ENCODE data around the gene SETD2.

The SETD2 gene

DNA sequence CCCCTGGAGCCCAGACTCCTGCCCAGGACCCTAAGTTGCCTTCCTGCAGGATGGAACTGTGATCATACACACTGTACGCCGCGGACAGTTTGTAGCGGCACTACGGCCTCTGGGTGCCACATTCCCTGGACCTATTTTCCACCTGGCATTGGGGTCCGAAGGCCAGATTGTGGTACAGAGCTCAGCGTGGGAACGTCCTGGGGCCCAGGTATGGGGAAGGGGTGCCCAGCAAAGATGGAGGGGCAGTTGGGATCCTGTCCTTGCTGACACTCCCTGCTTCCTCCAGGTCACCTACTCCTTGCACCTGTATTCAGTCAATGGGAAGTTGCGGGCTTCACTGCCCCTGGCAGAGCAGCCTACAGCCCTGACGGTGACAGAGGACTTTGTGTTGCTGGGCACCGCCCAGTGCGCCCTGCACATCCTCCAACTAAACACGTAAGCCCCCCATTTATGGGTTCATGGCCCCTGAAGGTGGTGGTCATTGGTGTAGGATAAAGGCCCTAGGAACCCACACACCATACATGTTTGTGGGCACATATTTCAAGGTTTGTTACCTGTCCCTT lies 155.6 kb downstream of the SETD2 start:
- Histone ChIP-seq H3K4me3 (ENCODE audit: low read depth in 1 of 5, low read length in 5 of 5) (no peak overlapping the region), H3K27ac (ENCODE audit: low read depth, low read length) (no peak overlapping the region), H3K9ac (ENCODE audit: low read length in 5 of 5) (no peak overlapping the region), H3K9me3 (ENCODE audit: control insufficient read depth in 5 of 5, low read length in 5 of 5) (no peaks in the 10 kb centered on the region), H3K36me3 (ENCODE audit: control insufficient read depth in 5 of 5, insufficient read depth in 5 of 5, low read length in 5 of 5) (peaks cover 0 to 62% (median 45%) of the 10 kb centered on the region in 5 donors), H3K4me1 (ENCODE audit: control insufficient read depth in 5 of 5, insufficient read depth in 5 of 5, low read length in 5 of 5) (peaks cover 0 to 11% (median 9%) of the 10 kb centered on the region in 5 donors), H3K27me3 (ENCODE audit: control insufficient read depth in 5 of 5, insufficient read depth in 4 of 5, low read length in 5 of 5) (no peaks in the 10 kb centered on the region)

DNA sequence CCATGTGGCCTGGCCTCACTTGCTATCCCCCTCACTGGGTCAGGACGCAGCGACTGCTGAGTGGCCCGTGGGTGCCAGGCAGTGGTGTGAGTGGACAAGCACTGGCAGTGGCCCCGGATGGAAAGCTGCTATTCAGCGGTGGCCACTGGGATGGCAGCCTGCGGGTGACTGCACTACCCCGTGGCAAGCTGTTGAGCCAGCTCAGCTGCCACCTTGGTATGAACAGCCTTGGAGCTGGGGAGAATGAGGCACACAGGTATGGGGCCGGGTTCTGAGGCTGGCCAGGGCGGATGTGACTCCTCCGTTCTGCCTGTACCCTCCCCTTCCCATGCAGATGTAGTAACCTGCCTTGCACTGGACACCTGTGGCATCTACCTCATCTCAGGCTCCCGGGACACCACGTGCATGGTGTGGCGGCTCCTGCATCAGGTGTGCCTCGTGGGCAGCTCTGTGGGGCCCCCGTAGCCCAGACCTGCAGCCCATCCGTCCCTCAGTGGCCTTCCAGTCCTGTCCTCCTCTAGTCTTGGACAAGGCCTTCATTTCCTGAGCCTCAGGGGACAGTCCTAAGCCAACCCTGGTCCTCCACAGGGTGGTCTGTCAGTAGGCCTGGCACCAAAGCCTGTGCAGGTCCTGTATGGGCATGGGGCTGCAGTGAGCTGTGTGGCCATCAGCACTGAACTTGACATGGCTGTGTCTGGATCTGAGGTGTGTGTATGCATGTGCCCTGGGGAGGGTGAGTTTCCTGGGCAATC lies 156.3 kb downstream of the SETD2 start:
- H3K27ac ChIP-seq (ENCODE audit: low read depth, low read length): no peak overlapping the region
- H3K36me3 ChIP-seq (ENCODE audit: control insufficient read depth in 5 of 5, insufficient read depth in 5 of 5, low read length in 5 of 5): peaks cover 0 to 62% (median 48%) of the 10 kb centered on the region in 5 donors
- peaks cover 0 to 11% (median 9%) of the 10 kb centered on the region in 5 donors for H3K4me1 ChIP-seq (ENCODE audit: control insufficient read depth in 5 of 5, insufficient read depth in 5 of 5, low read length in 5 of 5)
- H3K9me3 ChIP-seq (ENCODE audit: control insufficient read depth in 5 of 5, low read length in 5 of 5): no peaks in the 10 kb centered on the region
- no peak overlapping the region for H3K9ac ChIP-seq (ENCODE audit: low read length in 5 of 5)
- no peaks in the 10 kb centered on the region for H3K27me3 ChIP-seq (ENCODE audit: control insufficient read depth in 5 of 5, insufficient read depth in 4 of 5, low read length in 5 of 5)
- no peak overlapping the region for H3K4me3 ChIP-seq (ENCODE audit: low read depth in 1 of 5, low read length in 5 of 5)

DNA sequence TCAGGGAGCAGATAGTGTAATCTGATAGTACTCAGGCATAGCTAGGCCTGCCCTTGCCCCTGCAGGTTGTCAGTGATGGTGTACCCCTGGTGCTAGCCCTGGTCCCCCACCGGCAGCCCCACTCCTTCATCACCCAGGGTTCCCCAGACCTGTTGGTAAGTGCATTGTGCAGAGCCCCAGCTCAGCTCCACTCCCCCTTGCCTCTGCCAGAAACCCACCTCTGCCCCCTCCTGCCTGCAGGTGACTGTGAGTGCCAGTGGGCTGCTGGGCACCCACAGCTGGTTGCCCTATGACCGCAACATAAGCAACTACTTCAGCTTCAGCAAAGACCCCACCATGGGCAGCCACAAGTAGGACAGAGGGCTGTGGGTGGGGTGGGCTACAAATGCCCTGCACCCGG lies 156.9 kb downstream of the SETD2 start:
- Histone ChIP-seq H3K27me3 (ENCODE audit: control insufficient read depth in 5 of 5, insufficient read depth in 4 of 5, low read length in 5 of 5) (no peaks in the 10 kb centered on the region), H3K36me3 (ENCODE audit: control insufficient read depth in 5 of 5, insufficient read depth in 5 of 5, low read length in 5 of 5) (peaks cover 0 to 64% (median 52%) of the 10 kb centered on the region in 5 donors), H3K9me3 (ENCODE audit: control insufficient read depth in 5 of 5, low read length in 5 of 5) (no peaks in the 10 kb centered on the region), H3K4me3 (ENCODE audit: low read depth in 1 of 5, low read length in 5 of 5) (no peak overlapping the region), H3K9ac (ENCODE audit: low read length in 5 of 5) (no peak overlapping the region), H3K4me1 (ENCODE audit: control insufficient read depth in 5 of 5, insufficient read depth in 5 of 5, low read length in 5 of 5) (peaks cover 0 to 11% (median 9%) of the 10 kb centered on the region in 5 donors), H3K27ac (ENCODE audit: low read depth, low read length) (no peak overlapping the region)

DNA sequence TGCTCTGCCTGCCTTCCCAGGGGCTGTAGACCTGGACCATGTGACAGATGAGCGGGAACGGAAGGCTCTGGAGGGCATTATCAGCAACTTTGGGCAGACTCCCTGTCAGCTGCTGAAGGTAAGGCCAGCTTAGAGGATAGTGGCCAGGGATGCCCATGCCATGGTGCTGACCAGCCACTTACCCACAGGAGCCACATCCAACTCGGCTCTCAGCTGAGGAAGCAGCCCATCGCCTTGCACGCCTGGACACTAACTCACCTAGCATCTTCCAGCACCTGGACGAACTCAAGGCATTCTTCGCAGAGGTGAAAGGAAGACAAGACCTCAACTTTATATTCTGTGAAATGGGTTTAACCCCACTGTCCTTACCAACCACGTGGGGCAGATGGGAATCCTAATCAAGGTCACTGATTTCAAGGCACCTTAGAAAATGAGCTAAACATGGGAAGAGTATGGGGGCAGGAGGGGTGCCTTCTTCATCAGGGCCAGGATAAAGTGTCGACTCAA lies 157.7 kb downstream of the SETD2 start:
- H3K4me1 ChIP-seq (ENCODE audit: control insufficient read depth in 5 of 5, insufficient read depth in 5 of 5, low read length in 5 of 5): peaks cover 0 to 11% (median 9%) of the 10 kb centered on the region in 5 donors
- H3K9ac ChIP-seq (ENCODE audit: low read length in 5 of 5): no peak overlapping the region
- H3K27me3 ChIP-seq (ENCODE audit: control insufficient read depth in 5 of 5, insufficient read depth in 4 of 5, low read length in 5 of 5): no peaks in the 10 kb centered on the region
- no peaks in the 10 kb centered on the region for H3K9me3 ChIP-seq (ENCODE audit: control insufficient read depth in 5 of 5, low read length in 5 of 5)
- no peak overlapping the region for H3K27ac ChIP-seq (ENCODE audit: low read depth, low read length)
- no peak overlapping the region for H3K4me3 ChIP-seq (ENCODE audit: low read depth in 1 of 5, low read length in 5 of 5)
- peaks cover 0 to 72% (median 60%) of the 10 kb centered on the region in 5 donors for H3K36me3 ChIP-seq (ENCODE audit: control insufficient read depth in 5 of 5, insufficient read depth in 5 of 5, low read length in 5 of 5)

DNA sequence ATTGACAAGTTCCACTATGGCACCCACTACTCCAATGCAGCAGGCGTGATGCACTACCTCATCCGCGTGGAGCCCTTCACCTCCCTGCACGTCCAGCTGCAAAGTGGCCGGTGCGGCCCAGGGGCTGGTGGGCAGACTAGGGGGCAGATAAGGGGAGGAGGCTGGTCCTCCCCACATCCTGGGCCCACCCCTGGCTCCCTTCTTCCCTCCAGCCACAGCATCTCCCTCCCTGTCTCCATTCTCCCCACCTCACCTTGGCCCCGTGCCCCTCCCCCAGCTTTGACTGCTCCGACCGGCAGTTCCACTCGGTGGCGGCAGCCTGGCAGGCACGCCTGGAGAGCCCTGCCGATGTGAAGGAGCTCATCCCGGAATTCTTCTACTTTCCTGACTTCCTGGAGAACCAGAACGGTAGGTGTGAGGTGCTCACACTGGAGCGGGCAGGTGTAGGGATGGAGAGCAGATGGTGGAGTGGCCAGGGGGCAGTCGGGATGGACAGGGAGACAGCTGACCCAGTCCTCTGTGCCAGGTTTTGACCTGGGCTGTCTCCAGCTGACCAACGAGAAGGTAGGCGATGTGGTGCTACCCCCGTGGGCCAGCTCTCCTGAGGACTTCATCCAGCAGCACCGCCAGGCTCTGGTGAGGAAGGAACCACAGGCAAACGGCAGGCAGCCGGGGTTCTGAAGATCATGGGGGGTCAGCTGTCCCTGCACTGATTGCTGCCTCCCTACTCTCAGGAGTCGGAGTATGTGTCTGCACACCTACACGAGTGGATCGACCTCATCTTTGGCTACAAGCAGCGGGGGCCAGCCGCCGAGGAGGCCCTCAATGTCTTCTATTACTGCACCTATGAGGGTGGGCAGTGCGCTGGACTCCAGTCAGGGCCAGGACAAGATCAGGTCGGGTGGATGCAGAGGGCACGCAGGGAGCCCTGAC lies 158.4 kb downstream of the SETD2 start:
- H3K27me3 ChIP-seq (ENCODE audit: control insufficient read depth in 5 of 5, insufficient read depth in 4 of 5, low read length in 5 of 5): no peaks in the 10 kb centered on the region
- H3K4me1 ChIP-seq (ENCODE audit: control insufficient read depth in 5 of 5, insufficient read depth in 5 of 5, low read length in 5 of 5): peaks cover 0 to 11% (median 9%) of the 10 kb centered on the region in 5 donors
- H3K9me3 ChIP-seq (ENCODE audit: control insufficient read depth in 5 of 5, low read length in 5 of 5): no peaks in the 10 kb centered on the region
- no peak overlapping the region for H3K4me3 ChIP-seq (ENCODE audit: low read depth in 1 of 5, low read length in 5 of 5)
- no peak overlapping the region for H3K9ac ChIP-seq (ENCODE audit: low read length in 5 of 5)
- peaks cover 0 to 79% (median 67%) of the 10 kb centered on the region in 5 donors for H3K36me3 ChIP-seq (ENCODE audit: control insufficient read depth in 5 of 5, insufficient read depth in 5 of 5, low read length in 5 of 5)
- no peak overlapping the region for H3K27ac ChIP-seq (ENCODE audit: low read depth, low read length)

DNA sequence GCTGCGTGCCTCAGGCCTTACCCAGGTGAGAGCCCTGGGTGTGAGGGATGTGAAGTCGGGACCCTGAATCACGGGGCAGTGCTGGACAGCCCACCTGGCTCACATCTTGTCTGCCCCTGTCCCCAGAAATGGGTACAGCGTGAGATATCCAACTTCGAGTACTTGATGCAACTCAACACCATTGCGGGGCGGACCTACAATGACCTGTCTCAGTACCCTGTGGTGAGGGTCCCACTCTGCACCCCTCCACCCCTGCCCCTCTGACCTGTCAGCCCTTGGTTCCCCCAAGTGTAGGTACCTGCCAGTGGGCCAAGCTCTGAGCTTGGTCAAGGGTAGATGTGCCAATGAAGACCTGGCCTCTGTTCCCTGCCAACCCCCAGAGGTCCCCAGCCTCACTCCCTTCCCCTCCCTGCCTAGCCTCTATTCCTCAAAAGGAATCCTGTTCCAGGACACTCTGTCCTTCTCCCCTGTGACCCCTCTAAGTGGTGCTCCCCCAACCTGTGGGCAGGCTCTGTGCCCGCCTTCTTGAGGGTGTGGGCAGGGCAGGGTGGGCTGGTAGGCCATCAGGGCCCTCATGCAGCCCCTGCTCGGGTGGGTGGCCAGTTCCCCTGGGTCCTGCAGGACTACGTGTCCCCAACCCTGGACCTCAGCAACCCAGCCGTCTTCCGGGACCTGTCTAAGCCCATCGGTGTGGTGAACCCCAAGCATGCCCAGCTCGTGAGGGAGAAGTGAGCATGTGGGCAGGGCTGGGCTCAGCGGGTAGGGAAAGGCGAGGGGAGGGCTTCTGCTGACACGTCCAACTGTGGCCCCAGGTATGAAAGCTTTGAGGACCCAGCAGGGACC lies 159.3 kb downstream of the SETD2 start:
- H3K36me3 ChIP-seq (ENCODE audit: control insufficient read depth in 5 of 5, insufficient read depth in 5 of 5, low read length in 5 of 5): peaks cover 0 to 88% (median 76%) of the 10 kb centered on the region in 5 donors

DNA sequence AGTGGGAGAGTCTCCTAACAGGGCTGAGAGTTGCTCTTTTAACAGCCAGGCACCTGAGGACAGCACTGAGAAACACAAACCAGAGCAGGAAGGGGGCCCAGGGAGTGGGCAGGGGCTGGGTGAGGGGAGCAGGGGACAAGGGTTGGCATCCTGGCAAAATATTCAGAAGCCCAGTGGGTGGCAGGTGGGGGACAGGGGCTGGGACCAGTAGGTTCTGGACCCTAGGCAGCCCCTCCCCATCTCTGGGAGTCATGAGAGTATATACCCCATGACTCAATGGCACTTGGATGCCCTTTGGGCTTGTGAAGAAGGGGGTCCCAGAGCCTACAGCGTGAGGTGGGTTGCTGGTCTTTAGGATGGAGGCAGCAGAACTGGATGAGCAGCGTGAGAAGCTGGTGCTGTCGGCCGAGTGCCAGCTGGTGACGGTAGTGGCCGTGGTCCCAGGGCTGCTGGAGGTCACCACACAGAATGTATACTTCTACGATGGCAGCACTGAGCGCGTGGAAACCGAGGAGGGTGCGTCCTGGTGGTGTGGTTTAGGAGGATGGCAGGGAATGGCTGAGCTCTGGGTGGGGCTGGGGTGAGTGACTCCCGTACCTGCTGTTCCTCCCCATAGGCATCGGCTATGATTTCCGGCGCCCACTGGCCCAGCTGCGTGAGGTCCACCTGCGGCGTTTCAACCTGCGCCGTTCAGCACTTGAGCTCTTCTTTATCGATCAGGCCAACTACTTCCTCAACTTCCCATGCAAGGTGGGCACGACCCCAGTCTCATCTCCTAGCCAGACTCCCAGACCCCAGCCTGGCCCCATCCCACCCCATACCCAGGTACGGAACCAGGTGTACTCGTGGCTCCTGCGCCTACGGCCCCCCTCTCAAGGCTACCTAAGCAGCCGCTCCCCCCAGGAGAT lies 160.2 kb downstream of the SETD2 start:
- no peaks in the 10 kb centered on the region for H3K27me3 ChIP-seq (ENCODE audit: control insufficient read depth in 5 of 5, insufficient read depth in 4 of 5, low read length in 5 of 5)
- H3K4me3 ChIP-seq (ENCODE audit: low read depth in 1 of 5, low read length in 5 of 5): no peak overlapping the region
- H3K9me3 ChIP-seq (ENCODE audit: control insufficient read depth in 5 of 5, low read length in 5 of 5): no peaks in the 10 kb centered on the region
- H3K4me1 ChIP-seq (ENCODE audit: control insufficient read depth in 5 of 5, insufficient read depth in 5 of 5, low read length in 5 of 5): peaks cover 0 to under 1% (median 0%) of the 10 kb centered on the region in 5 donors
- H3K36me3 ChIP-seq (ENCODE audit: control insufficient read depth in 5 of 5, insufficient read depth in 5 of 5, low read length in 5 of 5): peaks cover 0 to 97% (median 84%) of the 10 kb centered on the region in 5 donors
- no peak overlapping the region for H3K9ac ChIP-seq (ENCODE audit: low read length in 5 of 5)
- H3K27ac ChIP-seq (ENCODE audit: low read depth, low read length): no peak overlapping the region

More for the DNA sequence above, 159.3 kb downstream of the SETD2 start:
- no peak overlapping the region for H3K4me3 ChIP-seq (ENCODE audit: low read depth in 1 of 5, low read length in 5 of 5)
- H3K9ac ChIP-seq (ENCODE audit: low read length in 5 of 5): no peak overlapping the region
- H3K27me3 ChIP-seq (ENCODE audit: control insufficient read depth in 5 of 5, insufficient read depth in 4 of 5, low read length in 5 of 5): no peaks in the 10 kb centered on the region
- H3K27ac ChIP-seq (ENCODE audit: low read depth, low read length): no peak overlapping the region
- no peaks in the 10 kb centered on the region for H3K9me3 ChIP-seq (ENCODE audit: control insufficient read depth in 5 of 5, low read length in 5 of 5)
- H3K4me1 ChIP-seq (ENCODE audit: control insufficient read depth in 5 of 5, insufficient read depth in 5 of 5, low read length in 5 of 5): peaks cover 0 to 4% (median 2%) of the 10 kb centered on the region in 5 donors

DNA sequence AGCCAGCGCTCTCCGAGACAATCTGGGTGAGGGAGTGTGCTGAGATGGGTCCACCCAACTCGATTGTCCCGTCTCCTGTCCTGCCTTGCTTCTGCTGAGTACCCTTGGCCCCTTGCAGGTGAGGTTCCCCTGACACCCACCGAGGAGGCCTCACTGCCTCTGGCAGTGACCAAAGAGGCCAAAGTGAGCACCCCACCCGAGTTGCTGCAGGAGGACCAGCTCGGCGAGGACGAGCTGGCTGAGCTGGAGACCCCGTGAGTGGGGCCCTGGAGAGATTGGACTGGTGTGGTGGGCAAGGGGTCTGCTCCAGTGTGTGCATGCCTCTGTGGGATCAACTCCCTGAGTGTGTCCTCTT lies 160.9 kb downstream of the SETD2 start:
- no peak overlapping the region for H3K9ac ChIP-seq (ENCODE audit: low read length in 5 of 5)
- no peak overlapping the region for H3K4me3 ChIP-seq (ENCODE audit: low read depth in 1 of 5, low read length in 5 of 5)
- H3K27ac ChIP-seq (ENCODE audit: low read depth, low read length): no peak overlapping the region
- peaks cover 0 to 100% (median 88%) of the 10 kb centered on the region in 5 donors for H3K36me3 ChIP-seq (ENCODE audit: control insufficient read depth in 5 of 5, insufficient read depth in 5 of 5, low read length in 5 of 5)
- H3K9me3 ChIP-seq (ENCODE audit: control insufficient read depth in 5 of 5, low read length in 5 of 5): no peaks in the 10 kb centered on the region
- no peaks in the 10 kb centered on the region for H3K4me1 ChIP-seq (ENCODE audit: control insufficient read depth in 5 of 5, insufficient read depth in 5 of 5, low read length in 5 of 5)
- no peaks in the 10 kb centered on the region for H3K27me3 ChIP-seq (ENCODE audit: control insufficient read depth in 5 of 5, insufficient read depth in 4 of 5, low read length in 5 of 5)

All from subcutaneous abdominal adipose tissue (tissue), 5 donors.